ENCODE data around the gene MAPK8IP3.

MAPK8IP3 gene

GRCh38 chr16:1791256-1791942 lies 85.4 kb downstream of the MAPK8IP3 start:
- DNase-seq (ENCODE audit: low spot score): no peak
- Histone ChIP-seq H3K4me1 (ENCODE audit: control insufficient read depth in 2 of 2, insufficient read depth in 1 of 2, low read depth in 1 of 2, low read length in 2 of 2) (no peaks in the 10 kb centered on the region), H3K79me1 (ENCODE audit: low read depth, low read length) (peaks cover 24% of the 10 kb centered on the region)

GRCh38 chr16:1791943-1792812 lies 86.2 kb downstream of the MAPK8IP3 start:
- Histone ChIP-seq H3K79me1 (ENCODE audit: low read depth, low read length) (peaks cover 18% of the 10 kb centered on the region), H4K91ac (ENCODE audit: low read depth, low read length, poor library complexity) (no peak overlapping the region), H2AK5ac (ENCODE audit: low read depth, low read length) (no peak overlapping the region), H2BK12ac (ENCODE audit: low read length) (no peak overlapping the region), H3K4me3 (ENCODE audit: low read length in 2 of 2) (no peak overlapping the region), H2AFZ (ENCODE audit: low read length) (no peak overlapping the region), H3K9me3 (replicated peaks in 1 of 2; ENCODE audit: control insufficient read depth in 2 of 2, insufficient read depth in 1 of 2, low read depth in 1 of 2, low read length in 2 of 2) (no peaks in the 10 kb centered on the region), H2BK120ac (ENCODE audit: low read depth, low read length) (no peak overlapping the region), H3K9ac (ENCODE audit: low read depth, low read length, poor library complexity) (peak overlapping the region; percentile 4), H3K4me1 (ENCODE audit: control insufficient read depth in 2 of 2, insufficient read depth in 1 of 2, low read depth in 1 of 2, low read length in 2 of 2) (no peaks in the 10 kb centered on the region), H2BK5ac (ENCODE audit: low read length) (no peak overlapping the region), H3K27me3 (ENCODE audit: control insufficient read depth in 3 of 3, insufficient read depth in 3 of 3, low read depth in 1 of 3, low read length in 3 of 3) (no peaks in the 10 kb centered on the region), H3K4me2 (ENCODE audit: insufficient read depth, low read length, poor library complexity, severe bottlenecking) (no peak overlapping the region), H4K8ac (ENCODE audit: low read depth, low read length) (no peak overlapping the region), H3K23ac (ENCODE audit: low read depth, low read length, poor library complexity) (no peak overlapping the region), H3K4ac (ENCODE audit: low read length) (no peak overlapping the region), H3K18ac (ENCODE audit: low read length) (no peak overlapping the region), H3K36me3 (replicated peaks in 1 of 2; ENCODE audit: control insufficient read depth in 2 of 2, insufficient read depth in 2 of 2, low read length in 2 of 2) (peaks cover 17 to 40% of the 10 kb centered on the region in 2 donors), H3K27ac (replicated peaks; ENCODE audit: low read length) (no peak overlapping the region), H2BK15ac (ENCODE audit: low read length) (no peak overlapping the region), H3K14ac (ENCODE audit: low read length) (no peak overlapping the region)
- WGBS, 2 donors (ENCODE audit: extremely low coverage in 2 of 2, insufficient read length in 2 of 2, insufficient replicate concordance in 1 of 2): no CpG with 5 or more reads among the region's 59 CpGs
- DNase-seq (ENCODE audit: low spot score): no peak

More at GRCh38 chr16:1791256-1791942, 85.4 kb downstream of the MAPK8IP3 start:
- H3K36me3 ChIP-seq (replicated peaks in 1 of 2; ENCODE audit: control insufficient read depth in 2 of 2, insufficient read depth in 2 of 2, low read length in 2 of 2): peaks cover 22 to 47% of the 10 kb centered on the region in 2 donors
- H4K91ac ChIP-seq (ENCODE audit: low read depth, low read length, poor library complexity): no peak overlapping the region
- H2AFZ ChIP-seq (ENCODE audit: low read length): no peak overlapping the region
- no peak overlapping the region for H2BK120ac ChIP-seq (ENCODE audit: low read depth, low read length)
- no peak overlapping the region for H2BK12ac ChIP-seq (ENCODE audit: low read length)
- H3K4ac ChIP-seq (ENCODE audit: low read length): no peak overlapping the region
- H3K4me2 ChIP-seq (ENCODE audit: insufficient read depth, low read length, poor library complexity, severe bottlenecking): no peak overlapping the region
- no peak overlapping the region for H3K4me3 ChIP-seq (ENCODE audit: low read length in 2 of 2)
- WGBS, 2 donors (ENCODE audit: extremely low coverage in 2 of 2, insufficient read length in 2 of 2, insufficient replicate concordance in 1 of 2): no CpG with 5 or more reads among the region's 53 CpGs
- H3K27me3 ChIP-seq (ENCODE audit: control insufficient read depth in 3 of 3, insufficient read depth in 3 of 3, low read depth in 1 of 3, low read length in 3 of 3): no peaks in the 10 kb centered on the region
- no peak overlapping the region for H3K18ac ChIP-seq (ENCODE audit: low read length)
- no peak overlapping the region for H2BK5ac ChIP-seq (ENCODE audit: low read length)
- peak overlapping the region; percentile 4 for H3K9ac ChIP-seq (ENCODE audit: low read depth, low read length, poor library complexity)
- H2AK5ac ChIP-seq (ENCODE audit: low read depth, low read length): no peak overlapping the region
- no peak overlapping the region for H2BK15ac ChIP-seq (ENCODE audit: low read length)
- no peak overlapping the region for H3K23ac ChIP-seq (ENCODE audit: low read depth, low read length, poor library complexity)
- no peak overlapping the region for H3K14ac ChIP-seq (ENCODE audit: low read length)
- no peak overlapping the region for H3K27ac ChIP-seq (replicated peaks; ENCODE audit: low read length)
- peak overlapping the region; percentile 65 for H4K8ac ChIP-seq (ENCODE audit: low read depth, low read length)
- no peaks in the 10 kb centered on the region for H3K9me3 ChIP-seq (replicated peaks in 1 of 2; ENCODE audit: control insufficient read depth in 2 of 2, insufficient read depth in 1 of 2, low read depth in 1 of 2, low read length in 2 of 2)

DNA sequence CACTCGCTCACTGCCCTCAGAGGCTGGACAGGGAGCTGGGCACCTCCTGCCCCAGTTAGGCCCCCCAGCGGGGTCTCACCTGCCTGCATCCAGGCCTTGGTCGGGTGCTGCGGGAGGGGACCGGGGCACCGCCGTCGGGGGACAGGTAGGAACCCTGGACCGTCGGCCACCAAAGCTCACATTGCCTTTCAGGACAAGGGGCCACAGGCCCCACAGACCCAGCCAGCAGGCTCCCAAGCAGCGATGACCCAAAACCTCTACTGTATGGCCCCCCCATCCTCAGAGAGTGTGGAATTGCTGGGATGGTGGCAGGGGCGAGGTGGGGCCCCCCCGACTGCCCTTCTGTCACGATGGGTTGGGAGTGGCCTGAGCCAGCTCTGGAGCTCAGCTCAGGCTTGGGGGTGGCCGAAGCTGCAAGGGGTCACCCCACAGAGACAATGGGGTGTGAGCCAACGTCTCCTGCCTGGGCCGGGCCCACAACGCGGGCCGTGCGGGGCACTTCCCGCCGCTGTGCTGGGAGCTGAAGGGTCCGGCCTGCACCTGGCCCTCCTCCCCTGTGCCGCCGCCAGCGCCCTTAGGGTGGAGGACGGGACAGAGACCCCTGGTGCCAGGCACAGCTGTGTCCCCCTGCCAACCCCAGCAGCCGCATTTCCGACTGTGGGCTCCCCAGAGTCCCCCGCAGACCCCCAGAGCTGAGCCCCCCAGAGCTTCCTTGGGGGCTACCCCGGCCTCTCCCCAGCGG lies 87.0 kb downstream of the MAPK8IP3 start:
- DNase-seq (ENCODE audit: low spot score): no peak

More for the DNA sequence above, 87.0 kb downstream of the MAPK8IP3 start:
- Histone ChIP-seq H3K9me3 (replicated peaks in 1 of 2; ENCODE audit: control insufficient read depth in 2 of 2, insufficient read depth in 1 of 2, low read depth in 1 of 2, low read length in 2 of 2) (peaks cover 0 to under 1% of the 10 kb centered on the region in 2 donors), H3K36me3 (replicated peaks in 1 of 2; ENCODE audit: control insufficient read depth in 2 of 2, insufficient read depth in 2 of 2, low read length in 2 of 2) (peaks cover 12 to 32% of the 10 kb centered on the region in 2 donors), H3K18ac (ENCODE audit: low read length) (no peak overlapping the region), H3K14ac (ENCODE audit: low read length) (no peak overlapping the region), H2BK120ac (ENCODE audit: low read depth, low read length) (no peak overlapping the region), H3K4ac (ENCODE audit: low read length) (no peak overlapping the region), H3K27ac (replicated peaks; ENCODE audit: low read length) (no peak overlapping the region), H2AFZ (ENCODE audit: low read length) (no peak overlapping the region), H3K9ac (ENCODE audit: low read depth, low read length, poor library complexity) (no peak overlapping the region), H2BK5ac (ENCODE audit: low read length) (no peak overlapping the region), H4K91ac (ENCODE audit: low read depth, low read length, poor library complexity) (no peak overlapping the region), H3K4me2 (ENCODE audit: insufficient read depth, low read length, poor library complexity, severe bottlenecking) (no peak overlapping the region), H3K27me3 (ENCODE audit: control insufficient read depth in 3 of 3, insufficient read depth in 3 of 3, low read depth in 1 of 3, low read length in 3 of 3) (no peaks in the 10 kb centered on the region), H3K79me1 (ENCODE audit: low read depth, low read length) (peaks cover 10% of the 10 kb centered on the region), H2BK15ac (ENCODE audit: low read length) (no peak overlapping the region), H2BK12ac (ENCODE audit: low read length) (no peak overlapping the region), H4K8ac (ENCODE audit: low read depth, low read length) (no peak overlapping the region), H2AK5ac (ENCODE audit: low read depth, low read length) (no peak overlapping the region), H3K4me1 (ENCODE audit: control insufficient read depth in 2 of 2, insufficient read depth in 1 of 2, low read depth in 1 of 2, low read length in 2 of 2) (no peaks in the 10 kb centered on the region), H3K23ac (ENCODE audit: low read depth, low read length, poor library complexity) (no peak overlapping the region), H3K4me3 (ENCODE audit: low read length in 2 of 2) (no peak overlapping the region)
- no CpG with 5 or more reads among the region's 33 CpGs for WGBS, 2 donors (ENCODE audit: extremely low coverage in 2 of 2, insufficient read length in 2 of 2, insufficient replicate concordance in 1 of 2)

Measured in neuronal stem cell (in vitro differentiated cells).